ENCODE data around the gene EIF4ENIF1. TPM values are rescaled to one million over a fixed set of nuclear protein-coding genes. Genes with fewer than 3 reads are reported as not detected.

EIF4ENIF1 gene
- total and polyA plus RNA-seq, 9 of the 15 experiments (the other 6 are each of a cell fraction or from before 2014, with no cell fraction given), result 2.5 to 24.9 (median 15.8) TPM

GRCh38 chr22:31496007-31496734, 6.5 kb upstream of the EIF4ENIF1 start, which contains the start of gene SFI1 (continued):
- no peak for TF ChIP-seq TRIM25 (IDR thresholded peaks at IDR 0.05; ENCODE audit: borderline replicate concordance)
- no peak for TF ChIP-seq MED1 (CRISPR knock-in tag; IDR thresholded peaks at IDR 0.05; ENCODE audit: borderline replicate concordance)
- no peak for TF ChIP-seq SMARCB1 (IDR thresholded peaks at IDR 0.05; ENCODE audit: insufficient read length, low read depth)
- no peak for TF ChIP-seq PHTF2 (CRISPR knock-in tag; IDR thresholded peaks at IDR 0.05)
- peak; percentile 86 for TF ChIP-seq SAFB (IDR thresholded peaks at IDR 0.05; ENCODE audit: borderline replicate concordance, low read depth, low read length)
- no peak for TF ChIP-seq SRSF7 (optimal IDR thresholded peaks at IDR 0.05; ENCODE audit: low read depth, low read length)
- TF ChIP-seq SIX5 (IDR thresholded peaks at IDR 0.05; ENCODE audit: borderline replicate concordance in 1 of 2, insufficient read depth in 1 of 2, low read depth in 1 of 2, low read length in 2 of 2), result no peak
- TF ChIP-seq NCOA2 (IDR thresholded peaks at IDR 0.05; ENCODE audit: partially characterized antibody in 2 of 2), result no peak
- TF ChIP-seq ZFPM2 (CRISPR knock-in tag; IDR thresholded peaks at IDR 0.05), result no peak
- TF ChIP-seq FOXK1 (CRISPR knock-in tag; IDR thresholded peaks at IDR 0.05; ENCODE audit: borderline replicate concordance), result no peak
- TF ChIP-seq FOXO4 (CRISPR knock-in tag; IDR thresholded peaks at IDR 0.05), result no peak
- TF ChIP-seq GTF2A2 (tag; IDR thresholded peaks at IDR 0.05), result no peak
- TF ChIP-seq MTA1 (IDR thresholded peaks at IDR 0.05; ENCODE audit: borderline replicate concordance), result no peak
- TF ChIP-seq SNRNP70 (optimal IDR thresholded peaks at IDR 0.05; ENCODE audit: low read depth, low read length), result no peak
- no peak for TF ChIP-seq XRCC4 (IDR thresholded peaks at IDR 0.05; ENCODE audit: extremely low read depth, insufficient read depth, insufficient read length)
- no peak for TF ChIP-seq ZNF695 (CRISPR knock-in tag; IDR thresholded peaks at IDR 0.05)
- TF ChIP-seq ZNF764 (CRISPR knock-in tag; IDR thresholded peaks at IDR 0.05; ENCODE audit: low read depth), result no peak
- no peak for TF ChIP-seq ZNF146 (CRISPR knock-in tag; IDR thresholded peaks at IDR 0.05; ENCODE audit: unreplicated experiment)
- TF ChIP-seq ZNF3 (CRISPR knock-in tag; IDR thresholded peaks at IDR 0.05), result no peak
- TF ChIP-seq SMARCE1 (IDR thresholded peaks at IDR 0.05), result peak; percentile 28; the same call in 1 of the 2 replicates
- no peak for TF ChIP-seq FOXA3 (CRISPR knock-in tag; conservative IDR thresholded peaks at IDR 0.05 in 1 of 2, IDR thresholded peaks at IDR 0.05 in 1 of 2)
- no peak for TF ChIP-seq CCAR2 (IDR thresholded peaks at IDR 0.05; ENCODE audit: low read depth, low read length)
- TF ChIP-seq ZBTB49 (CRISPR knock-in tag; IDR thresholded peaks at IDR 0.05; ENCODE audit: borderline replicate concordance), result no peak
- no peak for TF ChIP-seq MAFG (tag; conservative IDR thresholded peaks at IDR 0.05)
